GM06990 (cell line): ENCODE measurements around the gene RPS6KC1.

Source experiments
- DNase-seq: peaks from one replicate; pipeline ENCODE4 v3.0.0-alpha.2; 2011; ENCODE audit not compliant: insufficient read length; ENCODE audit errors: extremely low read depth
- H3K27me3 ChIP-seq: replicated peaks from 2 replicates; pipeline ENCODE4 v1.6.0; 2011; ENCODE audit warnings: low read length; ENCODE audit not compliant: control insufficient read depth, insufficient read depth
- H3K36me3 ChIP-seq: 2 replicates; pipeline ENCODE4 v1.5.1; 2011; ENCODE audit warnings: low read length; ENCODE audit not compliant: control insufficient read depth, insufficient read depth
- H3K4me3 ChIP-seq: replicated peaks from 2 replicates; pipeline ENCODE4 v1.5.1; 2011; ENCODE audit warnings: low read depth, mild to moderate bottlenecking, control low read depth, low read length
- TF ChIP-seq, protein P1 (sequence below): IDR thresholded peaks from 2 replicates; pipeline ENCODE4 v1.5.1; 2011; ENCODE audit warnings: low read length, control low read depth, mild to moderate bottlenecking, inconsistent platforms; ENCODE audit not compliant: insufficient read depth, poor library complexity, severe bottlenecking

Gene RPS6KC1

GRCh38 chr1:213070406-213070805, 19.4 kb downstream of the RPS6KC1 start:
- Histone ChIP-seq H3K4me3 (no peak overlapping the region), H3K36me3 (no peaks in the 10 kb centered on the region), H3K27me3 (no peaks in the 10 kb centered on the region)
- TF ChIP-seq, protein P1, sequence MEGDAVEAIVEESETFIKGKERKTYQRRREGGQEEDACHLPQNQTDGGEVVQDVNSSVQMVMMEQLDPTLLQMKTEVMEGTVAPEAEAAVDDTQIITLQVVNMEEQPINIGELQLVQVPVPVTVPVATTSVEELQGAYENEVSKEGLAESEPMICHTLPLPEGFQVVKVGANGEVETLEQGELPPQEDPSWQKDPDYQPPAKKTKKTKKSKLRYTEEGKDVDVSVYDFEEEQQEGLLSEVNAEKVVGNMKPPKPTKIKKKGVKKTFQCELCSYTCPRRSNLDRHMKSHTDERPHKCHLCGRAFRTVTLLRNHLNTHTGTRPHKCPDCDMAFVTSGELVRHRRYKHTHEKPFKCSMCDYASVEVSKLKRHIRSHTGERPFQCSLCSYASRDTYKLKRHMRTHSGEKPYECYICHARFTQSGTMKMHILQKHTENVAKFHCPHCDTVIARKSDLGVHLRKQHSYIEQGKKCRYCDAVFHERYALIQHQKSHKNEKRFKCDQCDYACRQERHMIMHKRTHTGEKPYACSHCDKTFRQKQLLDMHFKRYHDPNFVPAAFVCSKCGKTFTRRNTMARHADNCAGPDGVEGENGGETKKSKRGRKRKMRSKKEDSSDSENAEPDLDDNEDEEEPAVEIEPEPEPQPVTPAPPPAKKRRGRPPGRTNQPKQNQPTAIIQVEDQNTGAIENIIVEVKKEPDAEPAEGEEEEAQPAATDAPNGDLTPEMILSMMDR = peak; percentile 19
- DNase-seq = peak; percentile 51

GRCh38 chr1:213075725-213076124, 24.7 kb downstream of the RPS6KC1 start:
- no peaks in the 10 kb centered on the region for H3K36me3 ChIP-seq
- TF ChIP-seq, protein P1 = no peak
- no peaks in the 10 kb centered on the region for H3K27me3 ChIP-seq
- no peak for DNase-seq
- H3K4me3 ChIP-seq = no peak overlapping the region

GRCh38 chr1:213082420-213083111, 31.5 kb downstream of the RPS6KC1 start:
- Histone ChIP-seq H3K4me3 (no peak overlapping the region), H3K27me3 (no peaks in the 10 kb centered on the region), H3K36me3 (no peaks in the 10 kb centered on the region; the same call in 1 of the 2 replicates)
- TF ChIP-seq, protein P1 = no peak
- DNase-seq = no peak

GRCh38 chr1:213083112-213083445, 32.0 kb downstream of the RPS6KC1 start:
- no peak for DNase-seq
- Histone ChIP-seq H3K4me3 (no peak overlapping the region), H3K27me3 (no peaks in the 10 kb centered on the region), H3K36me3 (no peaks in the 10 kb centered on the region; the same call in 1 of the 2 replicates)
- TF ChIP-seq, protein P1 = no peak

GRCh38 chr1:213087911-213088310, 36.9 kb downstream of the RPS6KC1 start:
- Histone ChIP-seq H3K27me3 (no peaks in the 10 kb centered on the region), H3K4me3 (no peak overlapping the region), H3K36me3 (no peaks in the 10 kb centered on the region; the same call in 1 of the 2 replicates)
- TF ChIP-seq, protein P1 = no peak
- no peak for DNase-seq

- no peak overlapping the region for H3K4me3 ChIP-seq
- no peaks in the 10 kb centered on the region for H3K36me3 ChIP-seq
- TF ChIP-seq, protein P1 = no peak
- DNase-seq = no peak
- no peaks in the 10 kb centered on the region for H3K27me3 ChIP-seq
Measured at GRCh38 chr1:213089924-213090677, 39.1 kb downstream of the RPS6KC1 start.
